NCI-H187 (cell line): ENCODE data around the gene OTOS.

ENCODE experiments used
- DNase-seq, 2 experiments: peaks; one replicate each; lab custom pipeline; 2025; lab: John Stamatoyannopoulos, UW

OTOS gene

DNA sequence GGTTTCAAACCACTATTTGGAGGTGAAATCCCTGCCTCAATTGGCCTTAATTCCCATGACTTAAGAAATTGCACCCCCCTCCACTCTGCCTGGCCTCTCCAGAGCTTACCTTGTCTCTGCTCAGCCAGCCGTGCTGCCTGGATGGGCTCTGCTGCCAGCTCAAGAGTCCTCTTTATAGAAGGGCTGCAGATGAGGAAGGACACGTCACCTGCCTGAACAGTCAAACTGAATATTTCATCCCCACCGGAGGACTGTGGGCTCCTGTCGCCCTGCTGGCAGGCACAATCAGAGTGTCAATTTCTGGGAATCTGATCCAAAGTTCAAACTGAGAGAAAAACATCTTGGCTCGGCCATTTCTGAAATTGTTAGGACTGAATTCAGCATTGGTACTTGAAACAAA lies at the start of gene OTOS:
TSS of gene OTOS (minus strand) at position 148 of the 400 bp plus-strand sequence. CDS start 332 bp downstream, outside the sequence.
- peak; percentile 26 to 50 for DNase-seq

GRCh38 chr2:240189686-240190085 lies 49.2 kb upstream of the OTOS start:
- DNase-seq = no peak

GRCh38 chr2:240187989-240188590 lies 47.6 kb upstream of the OTOS start:
- DNase-seq = no peak

DNA sequence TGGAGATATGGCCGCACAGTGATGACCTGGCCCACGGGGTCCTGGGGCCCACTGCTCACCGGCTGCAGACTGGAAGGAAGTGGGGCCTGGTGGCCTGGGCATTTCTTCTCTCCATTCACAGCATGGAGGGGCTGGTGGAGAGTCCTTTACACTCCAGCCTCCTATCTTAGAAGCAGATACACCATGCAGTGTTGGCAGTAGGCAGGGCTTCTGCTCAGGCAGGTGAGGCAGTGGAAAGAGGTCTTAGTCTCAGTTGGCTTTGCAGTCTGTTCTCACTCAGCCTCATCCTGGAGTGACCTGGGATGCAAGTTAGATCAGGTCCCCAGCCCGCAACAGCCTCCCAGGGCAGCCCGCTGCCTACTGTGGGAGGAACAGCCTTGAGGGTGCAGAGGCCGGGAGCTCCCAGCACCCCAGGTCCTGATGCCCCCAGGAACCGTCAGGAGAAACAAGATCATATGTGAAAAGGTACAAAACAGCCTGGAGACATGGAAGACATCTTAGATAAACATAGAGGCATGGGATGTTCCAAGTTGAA lies 45.8 kb upstream of the OTOS start:
- no peak for DNase-seq

GRCh38 chr2:240184656-240185055 lies 44.2 kb upstream of the OTOS start:
- no peak for DNase-seq

DNA sequence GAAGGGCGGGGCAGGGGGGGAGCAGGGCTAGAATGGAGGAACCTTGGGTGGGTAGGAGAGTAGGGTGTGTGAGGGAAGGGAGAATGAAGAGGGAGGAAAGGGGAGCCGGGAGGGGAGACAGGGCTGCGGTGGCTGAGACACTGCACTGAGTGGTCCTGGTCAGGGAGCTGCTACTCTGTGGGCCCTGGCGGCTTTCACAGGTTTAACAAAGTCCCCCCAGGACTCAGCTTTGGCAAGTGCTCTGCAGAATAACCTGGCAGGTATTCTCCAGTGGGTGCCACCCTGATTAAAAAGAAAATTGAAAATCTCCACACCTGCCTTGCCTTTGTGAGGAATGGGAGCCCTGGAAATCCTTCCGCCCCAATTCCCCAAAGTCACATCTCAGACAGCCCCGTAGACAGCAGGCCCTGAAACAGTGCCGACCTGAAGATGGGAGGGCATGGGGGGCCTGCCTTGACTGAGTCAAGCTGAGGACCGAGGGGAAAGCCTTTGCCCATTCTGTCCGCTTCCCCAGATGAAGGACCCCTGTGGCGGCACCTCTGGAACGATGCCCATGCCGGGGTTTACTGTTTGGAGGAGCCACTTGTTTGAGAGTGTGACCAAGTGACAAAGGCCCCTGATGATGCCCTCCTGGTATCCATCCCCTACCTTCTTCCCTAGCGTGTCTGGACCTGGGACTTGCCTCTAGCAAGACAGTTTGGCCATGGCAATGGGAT lies 43.6 kb upstream of the OTOS start:
- DNase-seq = no peak

GRCh38 chr2:240183006-240183874 lies 42.8 kb upstream of the OTOS start:
- no peak for DNase-seq

GRCh38 chr2:240182476-240182875 lies 42.0 kb upstream of the OTOS start:
- DNase-seq = no peak

DNA sequence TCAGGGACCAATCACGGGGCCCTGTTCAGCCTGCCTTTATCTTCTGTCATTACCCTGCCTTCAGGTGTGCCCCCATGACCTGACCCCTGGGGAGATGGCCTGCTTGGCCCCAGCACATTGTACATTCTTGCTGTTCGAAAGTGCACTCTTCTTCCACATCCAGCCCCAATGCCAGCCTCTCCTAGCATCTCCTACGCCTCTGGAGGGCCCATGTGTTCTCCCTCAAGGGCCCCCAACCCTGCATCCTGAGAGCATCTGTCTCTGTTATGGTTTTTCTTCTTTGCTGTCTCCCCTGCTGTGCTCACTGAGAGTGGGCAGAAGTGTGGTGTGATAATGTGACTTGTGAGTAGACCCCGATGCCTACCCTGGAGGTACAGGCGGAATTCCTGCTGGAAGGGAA lies 41.5 kb upstream of the OTOS start:
- no peak for DNase-seq

DNA sequence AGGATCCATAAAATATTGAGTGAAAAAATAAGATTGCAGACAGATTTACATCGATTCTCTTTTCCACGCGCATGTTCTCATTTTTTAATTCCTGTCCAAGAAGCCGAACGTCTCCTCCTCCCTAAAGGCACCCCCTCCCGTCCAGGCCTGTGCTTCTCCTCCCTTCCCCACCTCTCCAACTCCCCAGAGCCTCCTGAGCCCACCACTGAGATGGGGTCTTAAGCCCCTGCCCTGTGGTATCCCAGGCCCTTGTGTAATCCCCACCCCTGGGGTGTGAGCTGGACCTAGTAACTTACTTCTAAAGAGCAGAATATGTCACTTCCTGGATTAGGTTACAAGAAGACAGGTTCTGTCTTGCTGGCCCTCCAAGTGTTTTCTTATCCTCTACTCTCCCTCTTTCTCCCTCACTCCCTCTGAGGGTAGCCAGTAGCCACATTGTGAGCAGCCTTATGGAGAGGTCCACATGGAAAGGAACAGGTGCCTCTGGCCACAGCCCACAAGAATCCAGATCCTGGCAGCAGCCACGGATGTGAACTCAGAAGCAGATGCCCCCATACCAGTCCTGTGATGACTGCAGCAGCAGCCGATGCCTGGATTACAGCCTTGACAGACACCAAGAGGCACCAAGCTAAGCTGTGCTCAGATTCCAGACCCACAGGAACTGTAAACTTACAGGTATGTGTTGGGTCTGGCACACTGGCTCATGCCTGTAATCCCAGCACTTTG lies 39.6 kb upstream of the OTOS start:
- no peak for DNase-seq

GRCh38 chr2:240179186-240179815 lies 38.8 kb upstream of the OTOS start:
- DNase-seq = no peak

DNA sequence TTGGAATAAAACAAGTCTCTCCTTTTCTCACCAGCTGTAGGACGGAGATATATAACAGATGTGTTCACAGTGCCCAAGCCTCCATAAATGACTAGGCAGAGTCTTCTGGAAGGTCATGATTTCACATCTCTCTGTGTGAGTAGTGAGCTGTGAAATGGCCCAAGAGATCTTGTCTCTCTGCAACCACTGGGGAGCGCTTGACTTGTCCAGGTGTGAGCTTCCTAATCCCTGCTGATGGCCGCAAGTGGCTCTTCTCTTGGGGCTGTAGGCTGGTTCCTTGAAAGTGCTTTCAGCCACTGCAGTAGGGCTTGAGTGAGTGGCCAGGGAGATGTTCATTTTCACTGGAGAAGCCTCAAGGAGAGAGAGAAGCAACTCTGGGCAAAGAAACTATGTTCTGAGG lies 38.1 kb upstream of the OTOS start:
- DNase-seq = no peak

DNA sequence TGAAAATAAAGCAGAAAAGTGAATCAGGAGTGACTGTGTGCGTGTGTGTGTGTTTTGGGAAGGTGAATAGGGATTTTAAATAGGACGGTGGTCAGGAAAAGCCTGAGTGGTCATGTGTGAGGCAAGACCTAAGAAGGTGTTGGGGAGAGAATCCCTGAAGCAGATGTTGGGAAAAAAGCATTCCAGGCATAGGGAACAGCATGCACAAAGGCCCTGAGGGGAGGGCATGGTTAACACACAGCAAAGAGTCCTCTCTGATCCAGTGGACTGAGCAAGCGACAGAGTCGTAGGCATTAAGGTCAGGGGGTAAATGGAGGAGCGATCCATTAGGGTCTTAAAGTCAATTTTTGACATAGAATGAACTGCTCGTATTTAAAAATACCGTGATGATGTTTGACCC lies 34.0 kb upstream of the OTOS start:
- DNase-seq = no peak

GRCh38 chr2:240172071-240172895 lies 31.8 kb upstream of the OTOS start:
- no peak for DNase-seq

GRCh38 chr2:240170883-240171282 lies 30.4 kb upstream of the OTOS start:
- DNase-seq = no peak

- no peak for DNase-seq
Measured at GRCh38 chr2:240170354-240170735, 29.9 kb upstream of the OTOS start.

DNA sequence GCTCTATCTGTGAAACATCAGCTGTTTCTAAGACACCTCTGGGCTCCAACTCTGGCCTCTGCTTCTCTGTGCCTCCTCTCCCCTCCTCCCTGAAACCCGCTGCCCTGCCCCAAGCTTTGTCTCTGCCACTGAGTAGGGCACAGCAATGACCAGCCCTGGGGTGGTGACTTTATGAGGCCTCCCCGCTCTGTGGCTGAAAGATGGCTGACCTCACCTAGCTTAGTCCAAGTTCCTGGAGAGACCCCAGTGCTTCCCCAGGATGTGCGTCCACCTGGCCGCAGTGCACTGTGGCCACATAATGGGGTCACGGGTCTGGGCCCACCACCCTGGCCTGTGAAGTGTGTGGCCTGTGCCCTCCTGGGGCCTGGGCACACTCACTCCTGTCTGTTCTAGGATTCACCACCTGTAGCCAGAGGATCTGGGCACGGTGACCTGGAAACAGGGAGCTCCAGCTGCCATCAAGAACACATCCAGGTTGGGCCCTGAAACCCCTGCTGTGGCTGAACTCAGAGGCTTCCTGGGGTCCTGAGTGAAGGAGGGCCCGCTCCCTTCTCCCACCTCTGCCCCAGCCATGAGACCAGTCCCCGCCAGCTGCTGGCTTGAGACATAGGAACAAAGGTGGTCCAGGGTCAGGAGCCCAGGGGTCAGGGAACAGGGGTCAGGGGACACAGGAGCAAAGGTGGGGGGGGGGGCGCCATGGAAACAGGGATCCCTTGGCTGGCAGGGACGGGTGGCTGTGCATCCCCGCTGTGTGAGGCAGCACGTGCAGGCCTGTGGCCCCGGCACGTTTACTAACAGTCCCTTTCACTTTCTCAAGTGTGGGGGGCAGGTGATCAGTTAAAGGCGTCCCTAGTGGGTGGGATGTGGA lies 29.3 kb upstream of the OTOS start:
- DNase-seq = no peak

DNA sequence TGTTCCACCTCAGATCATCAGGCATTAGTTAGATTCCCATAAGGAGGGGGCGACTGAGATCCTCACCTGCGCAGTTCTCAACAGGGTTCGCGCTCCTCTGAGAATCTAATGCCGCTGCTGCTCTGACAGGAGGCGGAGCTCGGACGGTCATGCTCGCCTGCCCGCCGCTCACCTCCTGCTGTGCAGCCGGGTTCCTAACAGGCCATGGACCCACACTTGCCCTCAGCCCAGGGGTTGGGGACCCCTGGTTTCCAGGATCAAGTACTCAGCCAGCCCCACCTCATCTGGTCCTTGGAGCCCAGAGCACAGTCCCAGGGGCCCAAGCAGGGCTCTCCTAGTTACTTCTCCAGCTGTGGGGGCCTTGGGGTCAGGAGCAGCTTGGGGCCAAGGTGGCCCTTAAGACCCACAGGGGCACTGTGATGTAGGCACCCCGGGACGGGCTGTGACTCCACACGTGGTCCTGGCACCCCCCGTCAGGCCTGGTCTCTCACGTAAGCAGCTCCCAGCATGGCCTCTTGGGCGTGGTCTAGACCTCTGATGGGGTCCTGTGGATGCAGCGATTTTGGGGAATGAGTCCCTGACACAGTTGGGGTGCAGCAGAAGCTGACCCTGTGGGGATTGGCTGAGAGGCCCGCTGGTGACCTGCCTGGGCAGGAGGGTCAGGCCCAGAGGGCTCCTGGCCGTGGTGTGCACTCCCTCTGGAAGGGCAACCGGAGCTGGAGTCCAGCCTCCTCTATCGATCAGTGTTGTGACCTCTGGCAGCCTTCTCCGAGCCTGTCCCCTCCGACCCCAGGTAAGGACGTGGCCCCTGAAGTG lies 28.3 kb upstream of the OTOS start:
- no peak for DNase-seq

DNA sequence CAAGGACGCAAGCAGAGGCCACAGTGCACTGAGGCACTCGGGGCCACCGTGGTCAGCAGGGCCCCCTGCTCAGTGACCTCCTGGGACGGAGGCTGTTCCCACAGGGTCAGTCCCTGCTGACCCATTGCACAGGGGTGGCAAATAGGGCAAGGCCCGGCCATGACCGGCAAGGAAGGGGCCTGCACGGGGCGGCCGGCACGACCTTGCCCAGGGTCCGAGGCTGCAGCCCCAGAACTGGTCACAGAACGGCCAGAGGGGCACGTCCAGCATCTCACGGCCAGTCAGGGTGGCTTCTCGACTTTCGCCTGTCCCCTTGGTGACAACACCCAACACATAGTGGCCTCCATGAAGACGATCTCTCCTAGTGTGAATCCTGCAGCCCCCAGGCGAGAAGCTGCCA lies 27.6 kb upstream of the OTOS start:
- DNase-seq = no peak
